ENCODE data around the gene POLR2F.

The POLR2F gene

DNA sequence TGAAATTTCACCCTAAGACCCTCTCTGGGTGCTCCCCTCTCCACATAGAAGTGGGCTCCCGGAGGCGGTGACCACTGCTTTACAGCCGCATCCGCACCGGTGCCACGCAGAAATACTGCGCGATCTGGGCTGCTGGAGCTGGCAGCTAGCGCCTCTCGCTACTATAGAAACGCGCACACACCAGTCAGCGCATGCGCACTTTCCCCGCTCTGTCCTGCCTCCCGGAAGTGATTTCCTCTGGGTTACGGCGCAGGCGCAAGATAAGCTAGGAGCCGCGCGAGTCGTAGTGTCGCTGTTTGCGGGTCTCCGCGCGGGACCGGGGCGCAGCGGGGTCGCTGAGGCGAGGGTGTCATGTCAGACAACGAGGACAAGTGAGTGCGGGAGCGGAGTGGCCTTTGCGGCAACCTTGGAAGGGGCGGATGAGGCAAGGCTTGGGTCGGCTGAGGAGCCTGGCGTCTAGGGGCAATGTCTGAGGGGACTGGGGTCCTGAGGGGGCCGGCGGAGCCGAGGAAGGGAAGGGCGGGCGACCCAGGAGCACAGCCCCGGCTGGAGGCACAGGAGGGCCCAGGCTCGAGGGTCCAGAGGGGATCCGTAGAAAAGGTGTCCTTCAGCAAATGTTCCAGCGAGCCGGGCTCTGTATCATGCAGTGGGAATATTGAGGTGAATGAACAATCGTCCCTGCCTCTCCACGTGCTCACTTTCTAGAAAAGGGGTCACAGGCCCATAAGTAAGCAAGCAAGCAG is at the start of gene POLR2F, which contains the start of gene C22orf23:
TSS of gene POLR2F (plus strand) at position 263 of the 743 bp plus-strand sequence. CDS start at position 352, 89 bp downstream.
TSS of gene C22orf23 (minus strand) at position 165 of the 743 bp plus-strand sequence. CDS start 452 bp downstream, outside the sequence.
- DNase-seq = peak; percentile 94 to 95

DNA sequence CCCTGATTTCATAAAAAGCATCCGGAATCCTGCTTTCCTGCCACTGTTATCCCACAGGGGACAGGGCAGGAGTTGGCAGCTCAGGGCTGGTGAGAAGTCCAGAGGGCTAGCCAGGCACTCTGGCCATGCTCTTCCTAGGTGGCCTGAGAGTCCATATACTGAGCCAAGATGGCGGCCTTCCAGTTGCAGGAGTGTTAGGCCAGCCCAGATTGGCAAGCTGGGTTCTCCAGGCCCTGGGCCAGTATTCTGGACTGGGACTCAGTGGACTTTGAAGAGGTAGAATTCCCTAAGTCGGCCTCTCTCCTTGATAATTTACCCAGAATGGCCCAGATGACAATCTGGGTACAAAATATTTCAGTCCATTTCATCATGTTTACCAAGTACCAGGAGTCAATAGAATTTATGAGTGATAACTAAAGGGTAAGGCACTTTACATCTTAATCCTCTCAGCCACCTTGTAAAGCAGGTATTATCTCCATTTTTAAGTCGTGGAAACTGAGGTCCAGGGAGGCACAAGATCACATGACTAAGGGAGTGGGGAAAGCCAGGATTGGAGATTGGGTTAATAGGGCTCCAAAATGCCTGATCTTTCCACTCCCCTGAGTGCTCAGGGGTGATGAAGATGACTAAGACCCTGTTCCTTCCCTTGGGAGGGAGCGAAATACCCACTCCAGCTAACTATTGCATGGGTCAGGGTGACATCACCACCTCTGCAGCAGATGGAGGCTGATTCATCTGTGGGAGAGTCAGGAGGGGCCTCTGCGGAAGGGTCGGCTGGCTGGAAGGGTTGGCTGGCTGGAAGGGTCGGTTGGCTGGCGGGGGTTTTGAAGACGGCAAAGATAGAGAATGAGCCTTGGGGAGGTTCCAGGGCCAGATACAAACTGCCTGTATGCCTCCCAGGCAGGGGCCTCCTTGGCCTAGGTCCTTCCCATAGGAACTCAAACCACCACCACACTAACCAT is 48.6 kb upstream of the POLR2F start:
- peak in 1 of 2 experiments; percentile 6 for DNase-seq

DNA sequence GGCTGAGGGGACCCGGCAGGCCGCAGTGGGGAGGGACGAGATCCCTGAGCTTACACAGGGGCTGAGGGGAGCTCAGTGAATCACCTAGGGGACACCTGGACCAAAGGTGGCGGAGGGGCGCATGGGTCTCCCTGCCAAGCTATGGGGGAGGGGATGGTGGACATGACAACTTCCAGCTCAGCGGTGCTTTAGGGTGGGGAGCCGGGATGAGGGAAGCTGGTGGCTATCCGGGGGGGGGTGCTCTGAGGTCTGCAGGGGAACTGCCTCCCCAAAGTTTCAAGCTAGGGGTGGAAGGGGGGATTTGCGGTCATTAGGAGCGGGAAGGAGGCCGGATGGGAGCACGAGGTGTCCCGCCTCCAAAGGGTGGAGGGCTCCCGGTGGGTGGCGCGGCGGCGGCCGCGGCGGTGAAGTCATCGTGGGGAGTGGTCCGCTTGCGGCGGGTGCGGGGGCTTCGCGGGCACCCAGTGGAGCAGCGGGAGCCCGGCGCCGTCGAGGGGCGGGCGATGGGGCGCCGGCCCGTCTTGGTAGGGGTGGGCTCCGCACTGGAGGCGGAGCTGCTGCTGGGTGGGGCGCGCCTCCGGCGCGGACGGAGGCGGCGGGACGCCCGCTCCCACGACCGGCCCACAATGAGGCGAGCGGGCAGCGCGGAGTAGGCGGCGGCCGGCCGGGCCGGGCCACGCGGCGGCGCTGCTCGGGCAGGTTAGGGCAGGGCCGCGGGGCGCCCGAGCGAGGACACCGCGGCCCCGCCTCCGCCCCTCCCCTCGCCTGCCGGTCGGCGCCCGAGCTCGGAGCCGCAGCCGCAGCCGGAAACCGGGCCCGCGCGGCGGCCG is 47.8 kb upstream of the POLR2F start, which contains the start of gene MICALL1:
TSS of gene MICALL1 (plus strand) at position 764 of the 830 bp plus-strand sequence. CDS start 126 bp downstream, outside the sequence.
- DNase-seq = peak; percentile 43 to 69

DNA sequence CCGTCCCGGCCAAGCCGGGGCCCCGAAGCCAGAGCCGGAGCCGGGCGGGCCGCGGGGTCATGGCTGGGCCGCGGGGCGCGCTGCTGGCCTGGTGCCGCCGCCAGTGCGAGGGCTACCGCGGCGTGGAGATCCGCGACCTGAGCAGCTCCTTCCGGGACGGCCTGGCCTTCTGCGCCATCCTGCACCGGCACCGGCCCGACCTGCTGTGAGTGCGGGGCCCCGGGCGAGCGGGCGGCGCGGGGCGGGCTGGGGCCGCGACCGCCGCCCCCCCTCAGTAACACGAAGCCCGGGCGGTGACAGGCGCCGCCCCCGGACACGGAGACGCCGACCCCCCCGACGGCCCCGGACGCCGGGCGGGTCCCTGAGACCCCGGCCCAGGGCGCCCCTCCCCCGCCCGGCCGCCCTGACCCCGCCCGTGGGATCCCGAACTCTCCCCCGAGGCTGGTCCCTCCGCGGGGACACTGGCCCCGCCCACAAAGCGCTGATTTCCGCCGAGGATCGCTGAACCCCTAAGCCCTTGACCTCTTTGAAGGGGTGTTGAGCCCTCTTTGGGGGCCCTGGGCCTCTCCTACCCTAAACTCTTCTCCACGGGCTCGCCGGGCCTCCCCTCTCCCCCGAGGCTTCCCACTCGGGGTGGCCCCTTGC is 47.0 kb upstream of the POLR2F start:
- peak; percentile 21 to 31 for DNase-seq

DNA sequence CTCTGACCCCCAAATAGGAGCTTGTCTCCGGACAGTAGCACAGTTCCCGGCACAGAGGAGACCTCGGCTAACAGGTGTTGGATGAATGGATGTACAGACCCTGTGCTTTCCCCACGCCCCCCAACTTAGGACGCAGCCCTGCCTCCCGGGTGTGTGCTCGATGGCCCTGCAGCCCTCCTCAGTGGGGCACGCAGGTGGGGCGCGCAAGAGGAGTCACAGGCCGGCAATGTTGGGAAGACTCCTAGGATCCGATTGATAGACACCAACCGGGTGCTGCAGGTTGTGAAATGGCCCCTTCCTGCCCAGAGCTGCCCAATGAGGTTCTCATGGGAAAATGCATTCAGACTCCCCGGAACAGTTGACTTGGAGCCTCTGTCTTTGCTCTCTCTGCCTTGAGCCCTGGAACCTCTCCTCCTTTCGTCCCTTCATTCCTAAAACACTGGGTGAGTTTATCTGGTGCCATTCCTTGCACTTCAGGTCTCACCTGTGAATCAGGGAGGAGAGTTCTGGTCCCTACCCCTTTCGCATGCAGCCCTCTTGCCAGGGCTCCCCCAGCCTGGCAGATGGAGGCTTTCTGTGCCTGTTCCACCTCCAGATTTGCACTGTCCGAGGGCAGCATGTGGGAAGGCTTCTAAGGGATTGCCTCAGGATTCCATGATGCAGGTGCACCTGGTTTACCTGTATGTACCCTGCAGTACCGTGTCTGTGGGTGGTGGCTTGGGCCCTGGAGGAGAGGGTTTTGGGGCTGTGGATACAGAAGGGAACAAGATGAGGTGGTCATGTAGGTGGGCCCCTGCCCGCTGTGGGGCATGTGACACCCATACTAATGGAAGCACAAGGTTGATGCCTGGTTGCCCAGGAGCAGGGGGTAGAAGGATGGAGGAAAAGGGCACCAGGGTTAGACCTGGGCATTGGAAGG is 46.2 kb upstream of the POLR2F start:
- no peak for DNase-seq

DNA sequence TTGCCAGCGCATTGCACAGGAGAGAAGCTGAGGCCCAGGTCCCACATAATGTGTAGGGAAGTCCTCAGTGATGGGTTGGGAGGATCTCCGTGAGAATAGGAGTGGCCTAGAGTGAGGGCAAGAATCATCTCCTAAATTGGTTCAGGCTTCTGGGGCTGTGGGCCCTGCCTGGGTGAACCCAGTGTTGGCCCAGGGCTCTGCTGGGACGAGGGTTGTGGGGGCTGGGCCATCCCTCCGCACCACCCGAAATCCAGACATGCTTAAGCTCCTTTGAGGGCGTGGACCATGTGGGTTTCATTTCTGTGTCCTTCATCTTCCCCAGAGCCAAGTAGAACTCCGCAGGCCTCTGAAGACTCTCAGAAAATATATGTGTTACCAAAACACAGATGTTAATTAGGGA is 43.7 kb upstream of the POLR2F start:
- DNase-seq = no peak

DNA sequence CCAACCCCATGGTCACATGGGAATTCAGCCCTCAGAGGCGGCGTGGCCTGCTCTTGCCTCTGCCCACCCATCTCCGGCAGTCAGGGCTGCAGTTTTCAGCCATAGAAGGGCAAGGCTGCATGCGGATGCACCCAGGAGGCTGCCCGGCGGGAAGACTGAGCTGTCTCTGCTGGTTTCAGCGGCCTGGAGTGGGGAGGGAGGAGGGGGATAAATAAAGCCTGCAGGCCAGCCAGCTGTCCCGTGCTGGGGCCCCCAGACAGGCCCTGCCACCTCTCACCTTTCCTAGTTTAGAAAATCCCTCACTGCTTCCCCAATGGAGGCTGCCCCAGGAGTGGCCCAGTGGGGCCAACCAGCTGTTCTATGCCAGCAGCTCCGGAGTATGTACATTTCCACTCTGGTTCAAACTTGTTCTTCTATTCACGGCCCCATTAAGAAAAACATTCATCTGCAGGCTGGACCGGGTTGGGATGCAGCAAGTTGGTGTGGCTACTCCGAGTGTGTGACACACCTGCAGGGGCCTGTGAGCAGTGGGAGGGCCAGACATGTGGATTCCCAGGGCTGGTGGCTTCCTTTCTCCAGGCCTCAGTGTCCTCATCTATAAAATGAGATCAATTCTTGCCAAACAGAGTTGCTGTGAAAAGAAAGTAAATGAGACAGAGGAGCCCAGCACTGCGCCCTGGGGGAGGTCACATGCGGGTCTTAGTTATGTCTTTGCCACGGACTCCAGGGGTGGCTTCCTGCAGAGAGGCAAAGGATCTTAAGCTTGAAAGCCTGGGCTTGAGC is 42.4 kb upstream of the POLR2F start:
- DNase-seq = no peak

DNA sequence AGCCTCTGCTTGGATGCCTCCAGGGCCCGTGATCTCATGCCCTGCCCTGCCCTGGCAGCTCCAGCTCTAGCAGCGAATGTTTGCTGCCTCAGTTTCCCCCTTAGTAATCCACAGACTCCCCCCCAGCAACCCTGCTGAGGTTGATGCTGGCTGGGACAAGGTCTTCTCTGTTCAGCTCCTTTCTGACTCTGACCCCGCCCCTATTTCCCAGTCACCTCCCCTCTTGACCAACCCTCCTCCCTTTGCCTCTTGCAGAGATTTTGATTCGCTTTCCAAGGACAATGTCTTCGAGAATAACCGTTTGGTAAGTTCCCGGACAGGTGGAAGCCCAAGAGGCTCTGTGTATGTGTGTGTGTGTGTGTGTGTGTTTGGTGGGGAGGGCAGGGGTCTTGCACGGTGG is 41.8 kb upstream of the POLR2F start:
- DNase-seq = no peak

DNA sequence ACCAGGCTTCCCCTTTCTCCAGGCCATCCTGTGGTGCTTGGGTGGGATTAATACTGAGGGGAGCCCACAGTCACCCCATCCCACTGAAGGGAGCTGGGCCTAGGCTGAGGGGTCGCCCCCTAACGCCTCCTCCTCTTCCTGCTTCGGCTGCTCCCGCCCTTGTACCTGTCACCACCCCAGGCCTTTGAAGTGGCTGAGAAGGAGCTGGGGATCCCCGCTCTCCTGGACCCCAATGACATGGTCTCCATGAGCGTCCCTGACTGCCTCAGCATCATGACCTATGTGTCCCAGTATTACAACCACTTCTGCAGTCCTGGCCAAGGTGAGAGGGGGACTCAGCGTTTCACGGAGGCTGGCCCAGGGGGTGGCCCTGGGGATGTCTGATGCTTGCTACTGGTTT is 41.3 kb upstream of the POLR2F start:
- no peak for DNase-seq

DNA sequence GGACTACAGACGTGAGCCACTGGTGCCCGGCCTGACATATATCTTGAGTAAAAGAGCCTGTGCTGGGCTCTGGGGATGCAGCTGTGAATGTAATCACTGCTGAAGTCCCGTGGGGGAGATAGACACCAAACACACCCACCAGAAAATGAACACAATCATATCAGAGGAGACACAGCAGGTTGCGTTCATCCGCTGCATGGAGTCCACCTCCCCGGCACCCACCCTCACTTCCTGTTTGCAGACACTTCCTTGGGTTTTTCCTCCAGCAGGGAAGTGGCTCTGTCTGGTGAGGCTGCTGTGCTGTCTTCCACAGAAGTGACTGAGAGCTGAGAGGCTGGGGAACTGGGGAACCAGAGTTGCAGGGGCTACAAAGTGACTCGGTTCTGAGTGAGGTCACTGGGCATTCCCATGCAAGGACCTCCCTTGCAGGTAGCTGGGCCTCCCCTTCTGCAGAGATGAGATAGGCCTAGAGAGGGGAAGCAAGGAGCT is 40.2 kb upstream of the POLR2F start:
- DNase-seq = no peak

DNA sequence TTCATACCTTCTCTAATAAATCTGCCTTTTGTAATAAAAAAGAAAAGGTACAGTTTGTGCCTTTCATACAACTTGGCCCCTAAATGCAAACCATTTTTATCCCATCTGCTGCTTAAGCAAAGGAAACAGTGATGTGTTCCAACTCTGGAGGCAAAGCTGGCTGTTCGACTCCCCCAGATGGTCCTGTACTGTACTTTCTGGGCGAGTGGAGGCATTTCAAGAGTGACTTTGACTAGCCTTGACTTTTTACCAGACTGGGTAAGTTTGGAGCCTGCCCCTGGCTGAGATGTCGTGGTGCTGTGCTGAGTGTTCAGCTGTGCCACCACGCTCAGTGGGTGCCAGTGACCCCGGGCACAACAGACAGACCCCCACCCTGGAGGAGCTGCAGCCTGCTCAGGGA is 37.2 kb upstream of the POLR2F start:
- no peak for DNase-seq

DNA sequence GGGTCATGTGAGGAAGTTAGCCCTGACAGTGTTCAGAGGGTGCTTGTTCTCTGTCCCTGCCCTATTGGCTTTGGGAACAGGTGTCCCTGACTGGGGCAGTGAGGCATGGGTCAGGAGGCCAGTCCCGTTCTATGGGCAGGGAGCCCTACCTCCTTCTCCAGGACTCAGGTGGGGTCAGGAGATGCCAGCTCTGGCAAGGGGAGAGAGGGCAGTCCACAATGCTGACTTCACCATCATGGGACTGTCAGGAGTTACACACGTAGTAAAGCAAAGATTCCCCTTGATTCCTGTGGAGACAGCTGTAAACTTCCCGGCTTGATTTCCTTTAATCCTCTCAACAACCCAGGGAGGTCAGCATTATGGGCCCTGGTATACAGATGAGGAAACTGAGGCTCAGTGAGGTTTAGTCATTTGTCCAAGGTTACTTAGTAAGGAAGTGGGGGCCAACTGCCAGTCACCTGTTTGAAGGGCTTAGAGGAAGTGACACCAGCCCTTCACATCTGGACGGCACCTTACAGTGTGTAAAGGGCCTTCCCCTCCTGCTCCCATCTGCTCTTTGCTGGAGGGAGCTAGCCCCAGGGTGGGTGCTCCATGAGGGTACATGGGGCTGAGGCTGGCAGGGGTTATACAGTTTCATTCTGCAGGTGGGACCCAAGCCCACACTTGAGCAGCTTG is 35.5 kb upstream of the POLR2F start:
- DNase-seq = no peak

DNA sequence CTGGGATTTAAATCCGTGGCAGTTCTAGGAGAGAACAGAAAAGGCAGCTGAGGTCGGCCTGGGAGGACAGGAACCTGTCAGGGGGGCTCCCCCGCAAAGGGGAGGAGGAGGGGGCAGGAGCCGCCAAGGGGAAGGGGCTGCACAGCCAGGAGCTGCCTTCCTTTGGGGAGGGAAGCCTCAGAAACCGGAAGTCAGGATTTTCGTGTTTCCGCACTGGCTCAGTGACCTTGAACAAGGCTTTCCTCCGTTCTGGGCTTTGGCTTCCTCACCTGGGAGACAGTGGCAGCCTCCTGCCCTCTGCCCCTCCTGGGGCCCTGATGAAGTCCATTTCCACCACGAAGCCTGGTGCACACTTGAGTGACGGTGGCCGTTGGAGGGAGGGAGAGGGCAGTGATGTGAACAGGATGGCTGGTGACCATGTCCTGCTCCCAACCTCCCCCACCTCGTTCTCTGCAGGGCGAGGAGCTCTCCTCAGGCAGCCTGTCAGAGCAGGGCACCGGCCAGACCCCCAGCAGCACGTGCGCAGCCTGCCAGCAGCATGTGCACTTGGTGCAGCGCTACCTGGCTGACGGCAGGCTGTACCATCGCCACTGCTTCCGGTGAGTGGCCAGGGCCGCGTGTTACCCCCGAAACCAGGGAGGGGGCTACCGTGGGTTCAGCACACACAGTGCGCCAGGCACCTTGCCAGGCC is 34.8 kb upstream of the POLR2F start:
- DNase-seq = no peak

DNA sequence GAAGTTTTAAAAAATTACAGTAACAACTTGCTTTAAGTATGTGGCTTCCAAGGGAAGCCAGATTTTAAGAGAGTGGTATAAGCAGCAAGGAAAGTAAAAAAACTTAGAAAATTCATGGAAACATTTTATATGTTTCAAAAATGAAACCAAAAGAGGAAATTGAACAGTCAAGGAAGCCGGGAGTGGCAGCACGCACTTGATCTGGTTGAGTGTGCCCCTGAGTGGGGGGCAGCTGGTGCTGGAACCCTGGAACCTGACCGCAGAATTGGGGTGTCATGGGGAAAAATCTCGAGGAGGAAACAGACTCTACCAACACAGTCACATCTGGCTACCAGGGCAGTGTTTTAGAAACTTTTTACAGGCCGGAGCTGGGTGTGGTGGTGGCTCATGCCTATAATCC is 33.4 kb upstream of the POLR2F start:
- DNase-seq = no peak

DNA sequence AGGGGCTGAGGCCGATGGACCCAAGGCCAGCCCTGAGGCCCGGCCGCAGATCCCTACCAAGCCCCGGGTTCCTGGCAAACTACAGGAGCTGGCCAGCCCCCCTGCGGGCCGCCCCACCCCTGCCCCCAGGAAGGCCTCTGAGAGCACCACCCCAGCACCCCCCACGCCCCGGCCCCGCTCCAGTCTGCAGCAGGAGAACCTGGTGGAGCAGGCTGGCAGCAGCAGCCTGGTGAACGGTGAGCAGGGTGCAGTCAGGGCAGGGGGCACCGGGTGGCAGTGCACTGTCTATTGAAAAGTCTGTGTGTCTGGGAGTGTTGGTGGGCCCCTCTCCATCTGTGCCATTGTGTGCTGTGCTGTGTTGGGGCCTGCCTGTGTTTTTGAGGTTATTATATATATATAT is 31.3 kb upstream of the POLR2F start:
- DNase-seq = no peak

DNA sequence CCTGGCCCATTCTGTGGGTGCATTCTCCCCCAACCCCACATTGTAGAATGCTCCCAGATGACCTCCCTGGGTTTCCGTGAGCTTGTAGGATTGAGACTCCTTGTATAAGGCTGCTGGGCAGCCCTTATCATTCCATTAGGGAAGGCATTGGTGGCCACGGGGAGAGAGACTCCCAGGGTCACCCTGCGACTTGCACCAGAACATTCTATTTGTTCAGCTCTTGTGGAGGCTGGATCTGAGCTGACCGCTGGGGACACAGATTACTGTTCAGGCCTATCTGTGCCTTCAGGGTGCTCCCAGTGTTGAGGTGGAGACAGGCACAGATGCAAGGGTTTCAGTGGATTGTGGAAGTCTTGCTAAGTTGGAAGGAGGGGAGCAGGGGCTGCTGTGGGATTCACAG is 29.6 kb upstream of the POLR2F start:
- no peak for DNase-seq

DNA sequence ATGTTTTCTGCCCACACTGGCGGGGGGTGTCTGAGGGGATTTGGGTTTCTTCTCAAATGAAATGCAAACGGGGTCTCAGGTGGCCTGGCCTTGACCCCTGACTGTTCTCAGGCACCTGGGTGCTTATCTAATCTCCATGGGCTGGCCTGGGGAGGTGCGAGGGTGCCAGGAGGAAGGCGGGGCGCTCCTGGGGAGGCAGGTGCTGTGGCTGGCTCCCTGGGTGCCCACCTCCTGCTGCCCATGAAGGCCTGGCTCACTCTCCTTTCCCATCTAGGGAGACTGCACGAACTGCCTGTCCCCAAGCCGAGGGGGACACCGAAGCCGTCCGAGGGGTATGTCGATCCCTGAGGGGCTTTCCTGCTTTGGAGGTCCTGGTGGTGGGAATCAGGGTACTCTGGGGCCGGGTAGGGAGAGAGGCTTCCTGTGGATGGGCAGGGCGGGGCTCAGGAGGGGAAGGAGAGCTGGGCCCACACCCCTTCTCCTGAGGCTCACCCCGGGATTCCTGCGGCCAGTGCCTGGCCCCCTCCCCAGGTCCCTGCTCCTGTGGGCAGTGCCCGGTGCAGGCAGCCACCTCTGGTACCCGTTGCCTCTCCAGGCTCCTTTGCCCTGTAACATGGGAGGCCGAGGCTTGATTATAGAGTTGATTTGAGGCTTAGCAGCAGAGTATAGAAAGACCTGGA is 29.0 kb upstream of the POLR2F start:
- no peak for DNase-seq

DNA sequence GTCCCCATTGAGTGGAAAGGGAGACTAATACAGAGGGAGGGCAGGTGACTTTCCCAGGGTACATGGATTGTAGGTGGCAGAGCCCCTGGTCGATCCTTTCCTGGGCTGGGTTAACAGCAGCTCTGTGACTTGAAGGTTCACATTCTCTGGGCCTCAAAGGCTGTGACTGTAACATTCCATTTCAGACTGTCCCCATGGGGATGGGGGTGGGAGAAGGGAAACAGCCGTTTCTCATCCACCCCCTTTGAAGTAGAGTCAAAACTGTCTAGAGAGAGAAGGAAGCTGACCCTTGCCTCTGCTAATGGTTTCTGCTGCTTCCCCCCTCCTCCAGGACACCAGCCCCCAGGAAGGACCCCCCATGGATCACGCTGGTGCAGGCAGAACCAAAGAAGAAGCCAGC is 28.2 kb upstream of the POLR2F start:
- DNase-seq = no peak
